Choroid plexus epithelial cell (primary cell): ENCODE measurements around the gene PER2.
A peak's percentile ranks its signal among the peaks of the same experiment; 100 is the strongest.

ENCODE experiments used
- DNase-seq: peaks from one replicate; pipeline ENCODE4 v3.0.0-alpha.2; 2010; ENCODE audit warnings: low read depth
- H3K4me3 ChIP-seq: 2 replicates; pipeline ENCODE4 v1.5.1; 2011; ENCODE audit warnings: low read depth, mild to moderate bottlenecking, control low read depth, low read length, moderate library complexity
- TF ChIP-seq, protein P1 (sequence below): conservative IDR thresholded peaks from 2 replicates; pipeline ENCODE4 v1.5.1; 2011; ENCODE audit warnings: low read depth, mild to moderate bottlenecking, control low read depth, inconsistent platforms, low read length, moderate library complexity

Gene PER2

DNA sequence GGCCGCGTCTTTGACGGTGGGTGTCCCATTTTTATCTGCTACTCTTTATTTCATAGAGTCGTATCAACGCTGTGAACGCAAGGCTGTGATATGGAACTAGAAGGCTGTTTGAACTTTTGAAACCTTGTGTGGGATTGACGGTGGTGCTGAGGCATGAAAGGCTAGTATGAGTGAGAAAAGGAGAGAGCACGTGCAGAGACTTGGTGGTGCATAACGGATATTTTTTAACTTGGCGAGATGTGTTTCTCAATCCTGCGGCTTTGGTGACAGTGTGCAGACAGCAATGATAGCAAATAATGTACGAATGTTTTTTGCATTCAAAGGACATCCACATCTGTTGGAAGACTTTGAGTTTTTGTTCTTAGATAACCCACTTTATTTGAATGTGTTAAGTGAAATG, 54.8 kb downstream of the PER2 start:
- no peak overlapping the region for H3K4me3 ChIP-seq
- DNase-seq = no peak
- TF ChIP-seq, protein P1, sequence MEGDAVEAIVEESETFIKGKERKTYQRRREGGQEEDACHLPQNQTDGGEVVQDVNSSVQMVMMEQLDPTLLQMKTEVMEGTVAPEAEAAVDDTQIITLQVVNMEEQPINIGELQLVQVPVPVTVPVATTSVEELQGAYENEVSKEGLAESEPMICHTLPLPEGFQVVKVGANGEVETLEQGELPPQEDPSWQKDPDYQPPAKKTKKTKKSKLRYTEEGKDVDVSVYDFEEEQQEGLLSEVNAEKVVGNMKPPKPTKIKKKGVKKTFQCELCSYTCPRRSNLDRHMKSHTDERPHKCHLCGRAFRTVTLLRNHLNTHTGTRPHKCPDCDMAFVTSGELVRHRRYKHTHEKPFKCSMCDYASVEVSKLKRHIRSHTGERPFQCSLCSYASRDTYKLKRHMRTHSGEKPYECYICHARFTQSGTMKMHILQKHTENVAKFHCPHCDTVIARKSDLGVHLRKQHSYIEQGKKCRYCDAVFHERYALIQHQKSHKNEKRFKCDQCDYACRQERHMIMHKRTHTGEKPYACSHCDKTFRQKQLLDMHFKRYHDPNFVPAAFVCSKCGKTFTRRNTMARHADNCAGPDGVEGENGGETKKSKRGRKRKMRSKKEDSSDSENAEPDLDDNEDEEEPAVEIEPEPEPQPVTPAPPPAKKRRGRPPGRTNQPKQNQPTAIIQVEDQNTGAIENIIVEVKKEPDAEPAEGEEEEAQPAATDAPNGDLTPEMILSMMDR = no peak

DNA sequence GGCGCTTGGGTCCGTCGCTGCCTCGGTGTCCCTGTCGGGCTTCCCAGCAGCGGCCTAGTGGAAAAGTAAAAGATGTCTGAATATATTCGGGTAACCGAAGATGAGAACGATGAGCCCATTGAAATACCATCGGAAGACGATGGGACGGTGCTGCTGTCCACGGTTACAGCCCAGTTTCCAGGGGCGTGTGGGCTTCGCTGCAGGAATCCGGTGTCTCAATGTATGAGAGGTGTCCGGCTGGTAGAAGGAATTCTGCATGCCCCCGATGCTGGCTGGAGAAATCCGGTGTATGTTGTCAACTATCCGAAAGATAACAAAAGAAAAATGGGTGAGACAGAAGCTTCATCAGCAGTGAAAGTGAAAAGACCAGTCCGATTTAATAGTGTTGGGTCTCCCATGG, 56.6 kb downstream of the PER2 start:
- H3K4me3 ChIP-seq = no peak overlapping the region
- TF ChIP-seq, protein P1 = no peak
- no peak for DNase-seq

DNA sequence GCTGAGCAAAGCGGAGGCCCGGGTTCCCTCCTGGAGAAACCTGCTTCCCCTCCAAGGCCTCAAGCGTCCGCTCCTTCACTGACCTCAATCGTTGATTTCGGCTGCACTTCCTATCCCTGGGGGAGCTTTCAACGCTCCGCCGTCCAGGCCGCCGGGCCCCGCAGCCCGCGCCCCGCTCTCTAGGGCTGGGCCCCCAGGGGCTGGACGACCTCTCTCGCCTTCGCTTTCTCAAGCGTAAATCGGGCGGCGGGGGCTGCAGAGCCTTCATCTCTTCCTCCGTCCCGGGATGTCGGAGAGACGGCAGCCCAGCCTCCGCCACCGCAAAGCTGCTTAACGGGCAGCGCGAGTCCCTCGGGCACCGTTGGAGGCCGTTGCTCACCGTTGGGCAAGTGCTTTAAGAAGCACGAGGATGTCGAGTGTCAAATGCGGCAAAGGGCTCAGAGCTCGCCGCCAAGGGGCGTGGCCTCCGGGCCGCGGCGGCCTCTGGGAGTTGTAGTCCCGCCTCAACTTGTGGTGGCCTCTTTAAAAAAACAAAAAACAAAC, 57.1 kb downstream of the PER2 start:
- TF ChIP-seq, protein P1 = no peak
- H3K4me3 ChIP-seq = peak overlapping the region; percentile 60
- peak; percentile 78 for DNase-seq

DNA sequence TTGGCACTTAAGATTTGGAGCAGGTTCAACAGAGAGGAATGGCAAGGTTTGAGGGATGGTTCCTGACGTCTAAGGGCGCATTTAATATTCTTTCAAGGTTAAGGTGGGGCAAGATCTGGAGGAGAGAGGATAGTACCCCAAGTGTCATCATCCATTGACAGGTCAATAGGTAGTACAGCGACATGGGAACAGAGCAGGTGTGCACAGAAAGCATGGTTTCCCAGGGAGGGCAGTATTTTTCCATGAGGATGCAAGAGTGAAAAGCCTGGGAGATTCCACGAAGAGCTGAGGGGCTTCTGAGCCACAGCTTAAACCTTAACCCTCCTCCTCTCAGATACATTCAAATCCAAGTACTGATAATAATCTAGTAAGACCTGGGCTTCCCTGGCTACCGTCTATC, 57.7 kb downstream of the PER2 start:
- DNase-seq = no peak
- H3K4me3 ChIP-seq = no peak overlapping the region

DNA sequence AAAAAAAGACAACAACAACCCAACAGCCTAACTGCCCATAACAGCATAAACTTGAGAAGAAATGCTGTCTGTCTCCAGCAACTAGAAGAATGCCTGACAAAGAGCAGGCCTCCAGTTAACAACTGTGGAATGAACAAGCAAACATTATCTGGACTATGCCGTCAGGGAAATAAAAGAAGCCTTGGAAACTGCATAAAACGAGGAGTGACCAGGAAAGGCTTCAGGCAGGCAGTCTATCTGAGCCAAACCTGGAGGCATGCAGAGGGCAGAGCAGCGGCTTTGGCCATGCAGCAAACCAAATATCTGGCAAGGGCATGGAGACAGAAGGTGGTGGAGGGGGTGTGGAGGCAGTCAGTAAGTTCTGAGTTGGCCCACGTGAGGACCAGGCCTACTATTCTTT, 59.7 kb downstream of the PER2 start:
- DNase-seq = no peak
- H3K4me3 ChIP-seq = no peak overlapping the region
- TF ChIP-seq, protein P1 = no peak

More for the DNA sequence above, 57.7 kb downstream of the PER2 start:
- TF ChIP-seq, protein P1 = no peak

DNA sequence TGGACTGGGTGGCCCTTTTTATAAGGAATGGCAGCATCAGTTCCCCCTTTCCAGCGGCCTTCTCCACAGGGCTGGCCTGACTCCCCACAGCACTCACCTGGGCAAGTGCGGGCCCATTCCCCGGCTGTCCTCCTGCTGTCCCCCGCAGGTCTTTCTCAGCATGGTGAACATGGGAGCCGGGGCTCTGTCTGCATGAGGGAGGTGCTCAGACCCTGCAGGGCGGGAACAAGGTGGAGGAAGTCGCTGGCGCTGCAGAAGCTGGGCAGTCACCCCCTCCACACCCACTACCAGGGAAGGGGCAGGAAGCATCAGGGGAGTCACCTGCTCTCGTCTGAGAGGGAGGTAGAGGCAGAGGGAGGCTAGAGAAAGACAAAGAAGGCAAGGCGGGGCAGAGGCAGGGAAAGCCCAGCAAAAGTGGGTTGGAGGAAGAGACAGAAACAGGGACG, 60.8 kb downstream of the PER2 start:
- no peak for DNase-seq
- TF ChIP-seq, protein P1 = no peak
- no peak overlapping the region for H3K4me3 ChIP-seq
